C4-2B (cell line): ENCODE results near the gene SMARCA2.

Experiments used
- CTCF ChIP-seq: fragments of 450-650 bp; conservative IDR thresholded peaks from 2 replicates; pipeline ENCODE4 v1.5.1; 2017; ENCODE audit warnings: mild to moderate bottlenecking
- ZFX ChIP-seq: fragments of 450-650 bp; IDR thresholded peaks from 2 replicates; pipeline ENCODE4 v1.6.1; 2017

- TF ChIP-seq CTCF (no peak), ZFX (no peak)
These were observed 213.5 kb downstream of the SMARCA2 start for GRCh38 chr9:2228641-2229040.
